ENCODE data around the gene CFAP92.

Gene CFAP92

DNA sequence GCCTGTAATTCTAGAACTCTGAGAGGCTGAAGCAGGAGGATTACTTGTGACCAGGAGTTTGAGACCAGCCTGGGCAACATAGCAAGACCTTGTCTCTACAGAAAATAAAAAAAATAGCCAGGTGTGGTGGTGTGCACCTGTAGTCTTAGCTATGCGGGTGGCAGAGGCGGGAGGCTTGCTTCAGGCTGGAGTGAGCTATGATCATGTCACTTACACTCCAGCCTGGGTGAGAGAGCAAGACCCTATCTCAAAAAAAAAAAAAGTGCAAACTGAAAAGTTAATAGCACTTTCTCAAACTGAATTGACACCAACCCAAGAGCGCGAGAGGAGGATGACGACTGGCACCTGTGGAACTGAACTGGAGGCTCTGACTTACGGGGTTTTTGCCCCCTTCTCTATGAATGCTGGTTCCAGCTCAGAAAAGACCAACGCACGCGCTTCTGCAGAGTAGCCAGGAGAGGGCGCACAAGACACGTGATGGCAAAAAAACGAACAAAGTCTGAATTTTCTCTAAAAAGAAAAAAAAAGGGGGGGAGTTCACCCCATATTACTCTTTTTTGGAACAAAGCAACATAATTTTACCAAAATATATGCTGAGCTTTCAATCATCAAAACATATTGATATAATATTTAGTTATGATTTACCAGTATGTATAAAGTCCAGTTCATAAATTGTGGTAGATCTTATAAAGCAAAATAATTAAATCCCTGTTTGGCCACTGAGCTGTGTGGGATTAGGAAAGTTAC lies 23.7 kb downstream of the CFAP92 start:
- Mint-ChIP-seq H3K9me3 (no peaks in the 10 kb centered on the region), H3K4me3 (no peak overlapping the region), H3K4me1 (peaks cover 12% of the 10 kb centered on the region), H3K36me3 (no peaks in the 10 kb centered on the region), H3K27ac (no peak overlapping the region), H3K27me3 (peaks cover under 1% of the 10 kb centered on the region)
- peak; percentile 32 for ATAC-seq (ENCODE audit: low read depth)
- peak; percentile 68 for DNase-seq (ENCODE audit: low spot score in 2 of 2)

DNA sequence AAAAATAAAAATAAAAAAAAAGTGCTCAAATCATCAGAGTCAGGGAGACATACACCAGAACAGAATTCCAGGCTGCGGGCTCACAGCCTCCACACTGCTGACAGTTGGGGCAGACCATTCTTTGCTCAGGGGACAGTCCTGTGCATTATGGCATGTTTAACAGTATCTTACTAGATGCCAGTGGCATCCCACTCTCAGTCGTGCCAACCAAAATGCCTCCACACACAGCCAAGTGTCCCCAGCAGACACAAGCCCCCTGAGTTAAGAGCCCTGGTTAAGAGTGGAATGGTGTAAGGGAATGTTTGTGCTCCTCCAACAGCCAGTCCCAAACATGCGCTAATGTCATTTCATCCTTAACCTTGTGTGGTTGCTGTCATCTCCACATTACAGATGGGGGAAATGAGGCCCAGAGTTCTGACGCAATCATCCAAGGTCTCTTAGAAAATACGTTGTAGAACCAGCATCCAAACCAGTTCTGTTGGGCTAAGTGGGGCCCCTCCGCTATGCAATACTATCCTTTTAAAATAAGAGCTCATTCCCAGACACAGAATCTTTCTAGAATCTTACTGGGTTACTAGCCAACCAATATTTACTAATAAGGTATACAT lies 26.0 kb downstream of the CFAP92 start:
- Mint-ChIP-seq H3K27me3 (peaks cover 3% of the 10 kb centered on the region), H3K4me1 (peaks cover 3% of the 10 kb centered on the region), H3K36me3 (no peaks in the 10 kb centered on the region), H3K4me3 (no peak overlapping the region), H3K27ac (no peak overlapping the region), H3K9me3 (no peaks in the 10 kb centered on the region)
- ATAC-seq (ENCODE audit: low read depth) (no peak), DNase-seq (ENCODE audit: low spot score in 2 of 2) (no peak)

DNA sequence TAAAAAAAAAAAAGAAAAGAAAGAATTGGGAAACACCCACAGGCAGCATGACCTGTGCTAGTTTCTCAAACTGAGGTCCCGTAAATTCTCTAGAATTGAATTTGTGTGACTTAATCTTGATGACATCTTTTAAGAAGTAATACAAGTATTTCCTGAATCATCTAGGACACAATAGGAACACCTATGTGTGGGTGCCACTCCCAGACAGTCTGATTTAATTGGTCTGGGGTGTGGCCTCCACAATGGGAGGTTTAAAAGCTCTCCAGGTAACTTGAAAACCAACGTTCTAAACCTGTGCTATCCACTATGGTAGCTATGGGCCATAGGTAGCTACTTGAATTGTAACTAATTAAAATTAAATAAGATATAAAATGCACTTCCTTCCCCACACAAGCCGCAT lies 28.1 kb downstream of the CFAP92 start:
- no peaks in the 10 kb centered on the region for H3K36me3 Mint-ChIP-seq
- H3K4me1 Mint-ChIP-seq: peaks cover 3% of the 10 kb centered on the region

DNA sequence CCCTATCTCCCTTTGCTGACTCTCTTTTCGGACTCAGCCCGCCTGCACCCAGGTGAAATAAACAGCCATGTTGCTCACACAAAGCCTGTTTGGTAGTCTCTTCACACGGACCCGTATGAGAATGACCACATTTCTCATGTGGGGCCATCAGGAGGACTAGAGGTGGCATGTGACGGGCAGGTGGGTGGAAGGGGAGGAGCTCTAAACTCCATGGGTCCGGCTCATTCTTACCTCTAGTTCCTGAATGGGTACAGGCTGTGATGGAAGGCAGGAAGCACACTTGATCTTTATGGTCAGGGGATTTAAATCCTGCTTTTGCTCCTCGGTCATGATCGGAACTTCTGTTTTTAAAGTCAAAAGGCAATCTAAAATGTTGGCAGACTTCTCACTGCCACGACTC lies 28.6 kb downstream of the CFAP92 start:
- ATAC-seq (ENCODE audit: low read depth) (no peak), DNase-seq (ENCODE audit: low spot score in 2 of 2) (no peak)
- no peaks in the 10 kb centered on the region for H3K36me3 Mint-ChIP-seq
- no peak overlapping the region for H3K27ac Mint-ChIP-seq
- H3K9me3 Mint-ChIP-seq: no peaks in the 10 kb centered on the region
- H3K4me1 Mint-ChIP-seq: peaks cover 3% of the 10 kb centered on the region
- H3K4me3 Mint-ChIP-seq: no peak overlapping the region
- H3K27me3 Mint-ChIP-seq: peaks cover 6% of the 10 kb centered on the region

More for the DNA sequence above, 28.1 kb downstream of the CFAP92 start:
- H3K27ac Mint-ChIP-seq: no peak overlapping the region
- peaks cover 4% of the 10 kb centered on the region for H3K27me3 Mint-ChIP-seq
- DNase-seq (ENCODE audit: low spot score in 2 of 2) (no peak), ATAC-seq (ENCODE audit: low read depth) (no peak)
- H3K4me3 Mint-ChIP-seq: no peak overlapping the region
- no peaks in the 10 kb centered on the region for H3K9me3 Mint-ChIP-seq

DNA sequence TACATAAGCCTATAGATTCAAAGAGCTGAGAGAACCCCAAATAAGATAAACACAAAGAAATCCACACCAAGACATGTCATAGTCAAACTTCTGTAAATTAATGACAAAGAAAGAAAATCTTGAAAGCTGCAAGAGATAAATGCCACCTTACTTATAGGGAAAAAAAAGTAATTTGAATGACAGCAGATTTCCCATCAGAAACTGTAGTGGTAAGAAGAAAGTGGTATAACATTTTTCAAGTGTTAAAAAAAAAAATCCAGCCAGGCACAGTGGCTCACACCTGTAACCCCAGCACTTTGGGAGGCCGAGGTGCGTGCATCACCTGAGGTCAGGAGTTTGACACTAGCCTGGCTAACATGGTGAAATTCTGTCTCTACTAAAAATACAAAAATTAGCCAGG lies 37.4 kb downstream of the CFAP92 start:
- no peaks in the 10 kb centered on the region for H3K4me1 Mint-ChIP-seq
- no peak for ATAC-seq (ENCODE audit: low read depth)
- no peak overlapping the region for H3K4me3 Mint-ChIP-seq
- no peak for DNase-seq (ENCODE audit: low spot score in 2 of 2)
- no peak overlapping the region for H3K27ac Mint-ChIP-seq
- H3K27me3 Mint-ChIP-seq: peaks cover 8% of the 10 kb centered on the region
- H3K9me3 Mint-ChIP-seq: peaks cover 1% of the 10 kb centered on the region
- peaks cover 2% of the 10 kb centered on the region for H3K36me3 Mint-ChIP-seq

DNA sequence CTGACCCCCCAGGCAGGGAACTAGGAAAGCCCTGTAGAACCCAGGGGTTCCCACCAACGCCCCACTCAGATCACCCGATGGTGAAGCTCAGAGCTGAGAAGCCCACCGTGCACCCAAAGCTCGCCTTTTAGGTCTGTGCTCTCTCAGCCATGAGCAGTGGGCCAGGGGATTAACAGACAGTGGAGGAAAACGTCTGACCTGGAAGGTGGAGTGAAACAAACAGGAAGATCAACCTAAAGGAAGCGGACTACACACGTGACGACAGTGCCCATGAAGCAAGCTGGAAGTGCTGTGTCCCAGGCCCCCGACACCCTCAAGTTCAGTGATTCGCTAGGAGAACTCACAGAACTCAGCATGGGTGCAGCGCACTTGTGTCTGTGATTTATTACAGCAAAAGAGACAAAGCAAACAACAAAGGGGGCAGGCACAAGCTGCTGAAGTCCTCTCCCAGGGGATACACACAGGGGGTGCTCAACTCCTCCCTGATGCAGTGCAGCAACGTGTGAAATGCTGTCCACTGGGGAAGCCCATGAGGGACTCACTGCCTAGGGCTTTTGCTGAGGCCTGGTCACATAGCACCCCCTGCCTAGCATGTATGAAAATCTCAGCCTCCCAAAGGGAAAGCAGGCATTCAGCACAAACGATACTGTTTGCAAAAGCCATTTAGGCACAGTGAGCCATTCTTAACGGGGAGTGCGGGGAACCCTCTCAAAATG lies 43.5 kb downstream of the CFAP92 start:
- no peak for ATAC-seq (ENCODE audit: low read depth)
- no peaks in the 10 kb centered on the region for H3K4me1 Mint-ChIP-seq

DNA sequence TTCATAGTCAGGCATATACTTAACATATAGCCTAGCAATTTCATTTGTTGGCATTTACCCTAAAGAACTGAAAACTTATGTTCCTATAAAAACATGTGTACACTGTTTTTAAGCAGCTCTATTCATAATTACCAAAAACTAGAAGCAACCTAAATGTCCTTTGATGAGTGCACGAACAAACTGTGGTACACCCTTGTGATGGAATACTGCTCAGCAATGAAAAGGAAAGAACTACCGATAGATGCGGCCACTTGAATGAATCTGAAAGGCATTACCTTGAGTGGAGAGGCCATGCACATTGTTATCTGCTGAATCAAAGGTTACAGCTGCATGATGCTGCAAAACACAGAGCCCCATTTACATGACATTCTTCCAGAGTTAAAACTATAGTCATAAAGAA lies 44.7 kb downstream of the CFAP92 start:
- no peak overlapping the region for H3K27ac Mint-ChIP-seq
- DNase-seq (ENCODE audit: low spot score in 2 of 2) (no peak), ATAC-seq (ENCODE audit: low read depth) (no peak)
- no peak overlapping the region for H3K4me3 Mint-ChIP-seq
- H3K9me3 Mint-ChIP-seq: no peaks in the 10 kb centered on the region
- no peaks in the 10 kb centered on the region for H3K4me1 Mint-ChIP-seq
- peaks cover 4% of the 10 kb centered on the region for H3K27me3 Mint-ChIP-seq
- H3K36me3 Mint-ChIP-seq: no peaks in the 10 kb centered on the region

More for the DNA sequence above, 43.5 kb downstream of the CFAP92 start:
- H3K4me3 Mint-ChIP-seq: no peak overlapping the region
- H3K27ac Mint-ChIP-seq: no peak overlapping the region
- no peaks in the 10 kb centered on the region for H3K36me3 Mint-ChIP-seq
- H3K9me3 Mint-ChIP-seq: no peaks in the 10 kb centered on the region
- peaks cover 4% of the 10 kb centered on the region for H3K27me3 Mint-ChIP-seq
- DNase-seq (ENCODE audit: low spot score in 2 of 2): no peak

DNA sequence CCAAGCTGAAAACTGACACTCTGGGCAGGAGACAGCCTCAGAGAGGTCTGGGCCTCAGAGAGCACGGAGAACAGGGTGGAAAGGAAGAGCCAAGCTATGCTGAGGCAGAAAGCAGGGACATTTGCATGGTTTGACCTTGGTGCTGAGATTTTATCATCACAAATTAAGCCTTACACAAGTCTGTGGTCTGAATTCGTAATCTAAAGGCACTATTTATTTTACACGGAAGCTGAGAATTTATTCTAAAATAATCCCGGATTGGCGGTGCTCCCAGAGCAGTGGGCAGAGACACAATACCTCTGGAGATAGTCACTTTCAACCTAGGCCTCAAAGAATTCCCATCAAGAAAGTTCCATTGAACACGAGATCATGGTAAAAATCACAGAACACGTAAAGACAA lies 47.5 kb downstream of the CFAP92 start:
- Mint-ChIP-seq H3K9me3 (no peaks in the 10 kb centered on the region), H3K36me3 (no peaks in the 10 kb centered on the region), H3K27me3 (peaks cover 7% of the 10 kb centered on the region), H3K4me3 (no peak overlapping the region), H3K4me1 (no peaks in the 10 kb centered on the region), H3K27ac (no peak overlapping the region)
- ATAC-seq (ENCODE audit: low read depth) (no peak), DNase-seq (ENCODE audit: low spot score in 2 of 2) (no peak)

DNA sequence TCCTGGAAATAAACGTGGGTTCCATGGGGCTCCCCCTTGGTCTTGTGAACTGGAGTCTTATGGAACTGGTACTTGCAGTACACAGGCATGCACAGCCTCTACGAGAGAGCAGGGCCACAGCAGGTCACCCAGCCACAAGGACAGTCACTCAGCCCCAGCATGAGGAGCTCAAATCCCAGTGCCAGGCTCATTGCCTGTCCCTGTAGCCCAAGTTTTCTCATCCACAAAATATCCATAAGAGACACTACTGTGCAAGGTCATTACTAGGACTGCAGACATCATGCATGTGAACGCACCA lies 48.0 kb downstream of the CFAP92 start:
- ATAC-seq (ENCODE audit: low read depth) (no peak), DNase-seq (ENCODE audit: low spot score in 2 of 2) (no peak)
- H3K4me1 Mint-ChIP-seq: no peaks in the 10 kb centered on the region
- no peaks in the 10 kb centered on the region for H3K36me3 Mint-ChIP-seq
- H3K4me3 Mint-ChIP-seq: no peak overlapping the region
- H3K27me3 Mint-ChIP-seq: peaks cover 7% of the 10 kb centered on the region
- H3K27ac Mint-ChIP-seq: no peak overlapping the region
- no peaks in the 10 kb centered on the region for H3K9me3 Mint-ChIP-seq

DNA sequence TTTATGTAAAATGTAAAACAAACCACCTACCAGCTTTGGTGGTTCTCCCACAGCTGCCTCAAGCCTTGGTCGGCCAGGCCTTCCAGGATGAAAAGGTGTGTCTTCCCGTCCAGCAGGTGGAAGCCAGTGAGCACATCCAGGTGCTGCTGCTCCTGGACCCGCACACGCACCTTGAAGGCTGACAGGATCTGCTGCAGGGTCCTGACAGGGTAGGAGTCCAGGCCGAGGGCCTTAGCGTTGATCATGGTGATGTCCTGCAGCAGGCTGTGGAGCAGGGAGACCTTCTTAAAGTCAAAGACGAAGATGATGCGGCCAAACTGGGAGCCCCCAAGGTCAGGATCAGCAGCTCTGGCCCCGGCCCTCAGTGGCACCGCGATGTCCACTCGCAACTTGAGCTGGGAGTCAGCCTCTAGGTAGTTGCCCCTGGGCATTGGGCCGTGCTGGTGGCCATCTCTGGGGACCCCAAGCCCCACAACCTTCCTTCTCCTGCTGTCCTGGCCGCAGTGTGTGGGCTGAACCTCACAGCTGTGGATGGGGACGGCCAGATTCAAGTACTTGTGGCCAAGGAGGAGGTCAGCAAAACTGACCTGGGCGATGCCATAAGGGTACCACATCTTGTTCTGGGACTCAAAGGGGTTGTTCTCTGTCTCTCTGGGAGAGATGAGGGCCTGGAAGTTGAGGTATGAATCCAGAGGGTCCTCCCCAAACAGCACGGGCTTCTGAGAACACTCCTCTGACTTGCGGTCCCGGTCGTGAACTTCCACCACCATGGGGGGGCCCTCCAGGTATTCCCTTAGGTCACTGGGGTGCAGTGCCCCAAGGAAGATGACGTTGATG lies 48.6 kb downstream of the CFAP92 start:
- DNase-seq (ENCODE audit: low spot score in 2 of 2) (no peak), ATAC-seq (ENCODE audit: low read depth) (no peak)
- Mint-ChIP-seq H3K4me1 (no peaks in the 10 kb centered on the region), H3K27ac (no peak overlapping the region), H3K9me3 (no peaks in the 10 kb centered on the region), H3K4me3 (no peak overlapping the region), H3K27me3 (peaks cover 7% of the 10 kb centered on the region), H3K36me3 (no peaks in the 10 kb centered on the region)

DNA sequence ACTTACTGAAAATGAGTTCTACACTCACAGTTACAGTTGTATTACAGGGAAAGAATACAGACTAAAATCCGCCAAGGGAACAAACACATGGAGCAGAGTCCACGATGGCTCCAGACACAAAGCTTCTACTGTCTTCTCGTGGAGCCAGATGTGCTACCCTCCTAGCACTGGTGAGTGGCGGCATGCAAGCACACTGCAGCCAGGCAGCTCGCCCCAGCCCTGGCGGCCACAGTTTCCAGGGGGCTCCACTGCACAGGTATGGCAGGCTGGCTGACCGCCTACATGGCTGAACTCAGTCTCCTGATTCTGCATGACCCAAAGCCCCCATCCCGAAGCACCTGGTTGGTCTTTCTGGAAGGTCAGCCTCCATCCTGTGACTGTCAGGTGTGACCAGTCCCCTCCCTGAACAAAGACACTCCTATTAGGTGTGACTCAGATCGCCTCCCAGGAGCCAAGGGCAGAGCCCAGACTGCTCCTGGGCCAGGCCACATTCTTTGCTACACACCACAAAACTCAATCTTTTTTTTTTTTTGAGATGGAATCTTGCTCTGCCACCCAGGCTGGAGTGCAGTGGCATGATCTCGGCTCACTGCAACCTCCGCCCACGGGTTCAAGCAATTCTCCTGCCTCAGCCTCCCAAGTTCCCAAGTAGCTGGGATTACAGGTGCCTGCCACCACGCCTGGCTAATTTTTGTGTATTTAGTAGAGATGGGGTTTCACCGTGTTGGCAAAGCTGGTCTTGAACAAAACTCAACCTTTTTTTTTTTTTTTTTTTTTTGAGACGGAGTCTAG lies 51.5 kb downstream of the CFAP92 start:
- H3K27ac Mint-ChIP-seq: no peak overlapping the region
- ATAC-seq (ENCODE audit: low read depth): no peak
- DNase-seq (ENCODE audit: low spot score in 2 of 2): no peak
- H3K27me3 Mint-ChIP-seq: peaks cover 12% of the 10 kb centered on the region
- H3K36me3 Mint-ChIP-seq: no peaks in the 10 kb centered on the region
- H3K4me3 Mint-ChIP-seq: no peak overlapping the region
- H3K9me3 Mint-ChIP-seq: no peaks in the 10 kb centered on the region
- no peaks in the 10 kb centered on the region for H3K4me1 Mint-ChIP-seq

DNA sequence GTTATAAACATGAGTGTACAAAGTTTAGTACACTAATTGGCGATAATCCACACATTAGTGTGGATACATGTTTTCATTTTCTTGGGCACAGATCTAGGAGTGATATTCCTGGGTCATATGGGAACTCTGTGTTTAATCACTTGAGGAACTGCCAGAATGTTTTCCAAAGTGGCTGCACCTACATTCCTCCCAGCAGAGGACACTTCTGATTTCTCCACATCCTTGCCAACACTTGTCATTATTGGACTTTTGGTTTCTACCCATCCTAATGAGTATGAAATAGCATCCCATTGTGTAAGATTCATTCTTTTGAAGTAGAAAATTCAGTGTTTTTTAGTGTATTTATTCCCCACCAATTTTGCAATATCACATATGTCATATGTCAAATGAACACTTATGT lies 53.6 kb downstream of the CFAP92 start:
- Mint-ChIP-seq H3K4me1 (no peaks in the 10 kb centered on the region), H3K27ac (no peak overlapping the region), H3K36me3 (no peaks in the 10 kb centered on the region), H3K27me3 (peaks cover 8% of the 10 kb centered on the region), H3K4me3 (no peak overlapping the region), H3K9me3 (no peaks in the 10 kb centered on the region)
- no peak for ATAC-seq (ENCODE audit: low read depth)
- DNase-seq (ENCODE audit: low spot score in 2 of 2): no peak

DNA sequence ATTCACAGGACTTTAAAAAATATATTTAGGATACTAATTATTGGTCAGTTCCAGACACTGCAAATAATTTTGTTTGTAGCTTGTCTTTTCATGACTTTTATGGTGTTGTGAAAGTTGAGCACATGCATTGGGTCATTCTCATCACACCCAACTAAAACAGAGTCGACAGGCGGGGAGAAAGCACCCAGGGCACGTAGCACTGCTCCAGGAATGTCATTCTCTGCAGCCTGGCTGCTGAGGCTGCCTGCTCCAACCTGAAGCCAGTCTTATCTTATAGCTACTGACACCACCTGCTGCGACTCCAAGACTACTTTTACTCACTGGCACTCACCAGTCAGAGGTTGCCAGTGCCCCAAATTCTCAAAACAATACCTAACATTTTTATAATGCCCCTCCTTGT lies 57.5 kb downstream of the CFAP92 start:
- Mint-ChIP-seq H3K27me3 (peaks cover 11% of the 10 kb centered on the region), H3K4me1 (no peaks in the 10 kb centered on the region), H3K4me3 (no peak overlapping the region), H3K36me3 (no peaks in the 10 kb centered on the region), H3K27ac (no peak overlapping the region), H3K9me3 (no peaks in the 10 kb centered on the region)
- DNase-seq (ENCODE audit: low spot score in 2 of 2) (no peak), ATAC-seq (ENCODE audit: low read depth) (no peak)
